GM19468 (cell line): ENCODE measurements around the gene RASD1.

Source experiments
- ATAC-seq: cut with Tn5 transposase; IDR thresholded peaks from one replicate; pipeline ENCODE4 v1.9.1; 2021; ENCODE audit warnings: mild to moderate bottlenecking, moderate library complexity, moderate number of reproducible peaks; ENCODE audit not compliant: unreplicated experiment; ENCODE audit errors: extremely low read depth

The RASD1 gene

GRCh38 chr17:17511881-17512858, 16.0 kb upstream of the RASD1 start:
- ATAC-seq: no peak

- no peak for ATAC-seq
These were observed 15.1 kb upstream of the RASD1 start for GRCh38 chr17:17511293-17511741.

DNA sequence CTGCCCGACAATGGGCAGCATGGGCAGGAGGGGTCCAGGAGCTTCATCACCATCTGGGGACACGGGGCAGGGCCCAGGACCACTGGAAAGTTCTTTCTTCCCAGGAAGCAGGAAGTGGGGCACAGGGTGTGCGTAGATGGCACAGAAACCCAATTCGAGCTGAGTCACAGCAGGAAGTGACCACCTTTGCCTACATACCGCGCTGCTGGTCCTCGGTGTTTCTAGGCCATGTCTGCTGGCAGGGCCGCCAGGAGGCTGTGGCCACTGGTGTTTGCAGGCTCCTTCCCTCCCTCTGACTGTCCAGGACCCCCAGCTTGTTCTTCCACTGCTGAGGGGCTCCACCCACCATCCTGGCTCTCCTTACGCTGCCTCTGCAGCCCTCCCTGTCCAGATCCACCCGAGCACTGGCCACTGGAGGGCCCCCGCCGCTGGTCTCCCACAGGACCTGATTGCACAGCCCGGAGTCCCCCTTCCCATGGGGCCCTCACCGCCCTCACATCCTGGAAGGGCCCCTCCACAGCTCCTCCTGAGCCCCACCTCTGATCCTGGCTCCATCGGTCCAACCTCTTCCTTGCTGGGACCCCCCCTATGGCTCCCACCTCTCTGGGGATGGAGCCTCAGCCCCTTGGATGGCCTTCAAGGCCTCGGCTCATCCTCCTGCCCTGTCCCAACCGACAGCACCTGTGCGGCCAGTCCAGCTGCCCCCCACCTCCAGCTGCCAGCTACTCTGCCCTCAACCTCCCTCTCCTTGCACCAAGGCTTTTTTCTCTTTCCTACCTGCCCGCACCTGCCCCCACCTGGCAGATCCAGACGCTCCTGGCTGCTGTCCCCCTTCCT, 14.5 kb upstream of the RASD1 start:
- no peak for ATAC-seq

DNA sequence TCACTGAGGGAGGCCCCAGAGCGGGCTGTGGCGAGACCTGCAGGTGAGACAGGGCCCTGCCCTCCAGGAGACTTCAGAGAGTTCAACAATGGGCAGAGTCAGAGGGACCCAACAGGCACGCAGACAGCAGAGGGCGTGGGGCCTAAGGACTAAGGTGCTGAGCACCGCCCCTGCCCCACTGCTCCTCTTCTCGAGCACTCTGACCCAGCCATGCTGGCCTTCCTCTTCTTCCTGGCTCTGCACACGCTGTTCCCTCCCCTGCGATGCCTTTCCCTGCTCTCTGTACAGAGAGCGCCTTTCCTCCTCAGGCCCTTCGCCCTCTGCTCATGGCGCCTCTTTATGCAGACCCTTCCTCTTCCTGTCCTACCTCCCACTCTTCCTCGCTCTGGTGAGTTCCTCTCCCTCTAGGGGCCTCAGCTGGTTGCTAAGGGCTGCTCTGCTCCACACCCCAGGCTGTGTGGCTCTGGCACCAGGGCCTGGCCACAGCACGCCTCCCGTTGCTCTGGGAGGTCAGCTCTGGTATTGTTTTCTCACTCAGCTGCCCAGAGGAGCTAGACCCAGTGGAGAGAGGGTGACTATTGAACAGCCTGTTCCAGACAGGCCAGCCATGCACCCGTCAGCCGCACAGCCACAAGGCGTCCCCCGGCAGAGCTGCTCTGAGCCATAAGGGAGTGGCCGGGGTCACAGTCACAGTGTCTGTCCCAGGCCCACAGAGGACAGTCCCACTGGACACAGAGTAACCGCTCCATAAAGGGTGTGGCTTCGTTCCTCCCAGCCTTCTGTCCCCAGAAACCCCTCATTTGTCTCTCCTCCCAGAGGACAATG, 13.6 kb upstream of the RASD1 start:
- no peak for ATAC-seq

- ATAC-seq: no peak
These were observed 12.7 kb upstream of the RASD1 start for GRCh38 chr17:17508646-17509591.

- no peak for ATAC-seq
These were observed 11.9 kb upstream of the RASD1 start for GRCh38 chr17:17508019-17508535.

- no peak for ATAC-seq
These were observed 11.3 kb upstream of the RASD1 start for GRCh38 chr17:17507465-17508011.

GRCh38 chr17:17506893-17507464, 10.8 kb upstream of the RASD1 start:
- ATAC-seq: no peak

- ATAC-seq: no peak
These were observed 10.1 kb upstream of the RASD1 start for GRCh38 chr17:17506181-17506741.

DNA sequence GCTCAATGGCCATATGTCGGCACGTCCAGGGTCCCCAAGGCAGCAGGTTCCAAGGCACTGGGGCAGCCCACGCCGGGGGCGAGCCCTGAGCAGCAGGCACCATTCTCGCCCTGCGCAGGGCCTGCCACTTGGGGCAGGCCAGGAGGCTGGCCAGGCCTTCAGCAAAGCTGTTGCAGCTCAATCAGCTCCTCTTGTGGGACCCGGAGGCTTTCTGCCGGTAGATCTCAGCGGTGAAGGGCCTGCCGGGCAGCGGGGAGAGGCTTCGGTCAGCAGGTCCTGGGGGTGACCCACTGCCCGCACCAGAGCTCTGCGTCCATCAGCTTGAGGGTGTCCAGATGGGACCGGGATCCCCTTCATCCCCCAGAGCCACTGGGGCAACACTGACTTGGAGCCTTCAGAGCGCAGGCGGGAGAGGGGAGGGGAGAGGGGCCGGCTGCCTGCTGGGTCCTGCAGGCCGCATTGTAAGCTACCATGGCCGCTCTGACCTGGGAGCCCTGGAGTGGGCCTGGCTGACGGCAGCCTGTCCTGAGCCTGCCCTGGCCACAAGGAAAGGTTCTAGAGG, 9.5 kb upstream of the RASD1 start:
- no peak for ATAC-seq

- ATAC-seq: no peak
These were observed 9.0 kb upstream of the RASD1 start for GRCh38 chr17:17505151-17505550.

DNA sequence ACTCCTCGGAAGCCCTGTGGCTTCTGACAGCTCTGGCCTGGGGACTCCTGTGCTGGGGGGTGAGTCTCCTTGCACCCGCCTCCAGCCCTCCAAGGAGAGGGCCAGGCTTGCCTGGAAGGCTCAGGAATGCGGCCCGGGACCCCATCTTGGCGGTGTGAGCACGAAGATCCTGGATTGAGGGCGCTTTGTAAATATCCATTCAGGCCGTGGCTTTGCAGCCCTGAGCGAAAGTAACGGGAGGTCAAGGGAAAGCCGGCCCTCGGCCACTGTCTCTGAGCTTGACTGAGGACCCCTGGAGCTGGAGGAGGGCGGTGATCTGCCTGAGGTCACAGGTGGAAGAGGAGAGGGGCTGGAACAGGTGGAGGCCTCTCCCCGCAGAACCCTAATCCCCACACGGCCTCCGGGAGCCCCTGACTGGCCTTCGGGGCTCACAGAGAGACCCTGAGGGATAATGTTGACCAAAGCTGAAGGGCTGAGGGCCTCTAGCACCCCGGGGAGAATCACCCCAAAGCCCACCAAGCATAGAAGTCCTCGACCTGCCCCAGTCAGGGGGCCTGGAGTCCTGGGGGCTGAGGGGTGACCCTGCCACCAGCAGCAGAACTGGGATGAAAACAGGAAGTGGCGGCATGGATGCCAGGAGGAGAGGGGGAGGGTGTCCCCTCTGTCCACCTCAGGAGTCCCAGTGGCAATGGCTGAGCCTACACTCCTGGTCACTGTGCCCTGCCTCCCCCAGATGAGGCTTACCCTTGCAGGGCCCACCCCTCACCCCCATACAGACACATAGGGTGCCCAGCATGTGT, 8.3 kb upstream of the RASD1 start:
- ATAC-seq: no peak

- no peak for ATAC-seq
These were observed 7.5 kb upstream of the RASD1 start for GRCh38 chr17:17503566-17504130.

- ATAC-seq: no peak
These were observed 6.8 kb upstream of the RASD1 start for GRCh38 chr17:17502741-17503565.

DNA sequence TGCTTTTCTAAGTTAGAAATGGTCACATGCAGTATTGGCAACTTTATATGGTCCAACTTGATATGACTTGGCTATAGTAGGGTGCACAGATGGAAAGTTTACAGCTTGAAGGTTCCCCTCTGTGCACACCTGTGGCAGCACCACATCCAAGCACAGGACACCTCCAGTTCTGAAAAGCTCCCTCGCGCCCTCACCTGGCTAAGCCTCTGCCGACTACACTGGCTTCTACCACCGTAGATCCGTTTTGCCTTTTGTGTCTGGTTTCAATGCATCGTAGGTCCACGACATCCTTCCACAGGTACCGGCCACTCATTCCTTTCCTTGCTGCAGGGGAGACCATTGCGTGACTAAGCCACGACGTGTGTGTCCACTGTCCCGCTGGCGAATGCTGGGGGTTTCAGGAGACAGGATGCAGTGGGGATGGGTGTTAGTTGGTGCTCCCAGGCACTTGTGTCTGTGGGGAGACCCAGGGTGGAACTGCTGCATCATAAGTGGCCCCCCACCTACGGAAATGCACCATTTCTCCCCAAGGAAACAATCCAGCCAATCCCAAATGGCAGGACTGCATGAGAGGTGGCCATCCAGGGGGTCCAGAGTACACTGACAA, 4.9 kb upstream of the RASD1 start:
- no peak for ATAC-seq
